Measurements from ENCODE around the gene PSMD8.

DNA sequence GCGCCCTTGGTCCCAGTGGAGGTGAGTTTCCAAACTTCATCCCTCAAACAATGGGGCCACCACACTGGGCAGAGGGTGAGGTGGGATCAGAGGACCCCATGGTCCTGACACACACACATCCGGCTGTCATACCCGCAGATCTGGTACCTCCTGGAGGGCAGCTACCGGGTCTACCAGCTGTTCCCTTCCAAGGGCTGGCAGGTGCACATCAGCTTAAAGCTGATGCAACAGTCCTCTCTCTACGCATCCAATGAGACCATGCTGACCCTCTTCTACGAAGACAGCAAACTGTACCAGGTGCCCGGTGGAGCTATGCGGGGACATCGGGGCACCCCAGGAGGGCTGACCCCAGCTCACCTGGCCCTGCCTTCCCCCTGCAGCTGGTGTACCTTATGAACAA, 14.0 kb upstream of the PSMD8 start:
- TF ChIP-seq, protein P1, sequence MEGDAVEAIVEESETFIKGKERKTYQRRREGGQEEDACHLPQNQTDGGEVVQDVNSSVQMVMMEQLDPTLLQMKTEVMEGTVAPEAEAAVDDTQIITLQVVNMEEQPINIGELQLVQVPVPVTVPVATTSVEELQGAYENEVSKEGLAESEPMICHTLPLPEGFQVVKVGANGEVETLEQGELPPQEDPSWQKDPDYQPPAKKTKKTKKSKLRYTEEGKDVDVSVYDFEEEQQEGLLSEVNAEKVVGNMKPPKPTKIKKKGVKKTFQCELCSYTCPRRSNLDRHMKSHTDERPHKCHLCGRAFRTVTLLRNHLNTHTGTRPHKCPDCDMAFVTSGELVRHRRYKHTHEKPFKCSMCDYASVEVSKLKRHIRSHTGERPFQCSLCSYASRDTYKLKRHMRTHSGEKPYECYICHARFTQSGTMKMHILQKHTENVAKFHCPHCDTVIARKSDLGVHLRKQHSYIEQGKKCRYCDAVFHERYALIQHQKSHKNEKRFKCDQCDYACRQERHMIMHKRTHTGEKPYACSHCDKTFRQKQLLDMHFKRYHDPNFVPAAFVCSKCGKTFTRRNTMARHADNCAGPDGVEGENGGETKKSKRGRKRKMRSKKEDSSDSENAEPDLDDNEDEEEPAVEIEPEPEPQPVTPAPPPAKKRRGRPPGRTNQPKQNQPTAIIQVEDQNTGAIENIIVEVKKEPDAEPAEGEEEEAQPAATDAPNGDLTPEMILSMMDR (conservative IDR thresholded peaks at IDR 0.05; ENCODE audit: low read length): no peak
- TF ChIP-seq EZH2phosphoT487 (IDR thresholded peaks at IDR 0.05; ENCODE audit: borderline replicate concordance): no peak
